ENCODE measurements around the gene TNFRSF13B. TPM values are rescaled to one million over a fixed set of nuclear protein-coding genes. Genes with fewer than 3 reads are reported as not detected.
A peak's percentile ranks its signal among the peaks of the same experiment; 100 is the strongest.

Gene TNFRSF13B
- total RNA-seq, 5 donors from 2014 or later (not counting 1 experiment from before 2014, with no cell fraction given), result 0.60 to 7.2 (median 5.0) TPM; not detected in 1

DNA sequence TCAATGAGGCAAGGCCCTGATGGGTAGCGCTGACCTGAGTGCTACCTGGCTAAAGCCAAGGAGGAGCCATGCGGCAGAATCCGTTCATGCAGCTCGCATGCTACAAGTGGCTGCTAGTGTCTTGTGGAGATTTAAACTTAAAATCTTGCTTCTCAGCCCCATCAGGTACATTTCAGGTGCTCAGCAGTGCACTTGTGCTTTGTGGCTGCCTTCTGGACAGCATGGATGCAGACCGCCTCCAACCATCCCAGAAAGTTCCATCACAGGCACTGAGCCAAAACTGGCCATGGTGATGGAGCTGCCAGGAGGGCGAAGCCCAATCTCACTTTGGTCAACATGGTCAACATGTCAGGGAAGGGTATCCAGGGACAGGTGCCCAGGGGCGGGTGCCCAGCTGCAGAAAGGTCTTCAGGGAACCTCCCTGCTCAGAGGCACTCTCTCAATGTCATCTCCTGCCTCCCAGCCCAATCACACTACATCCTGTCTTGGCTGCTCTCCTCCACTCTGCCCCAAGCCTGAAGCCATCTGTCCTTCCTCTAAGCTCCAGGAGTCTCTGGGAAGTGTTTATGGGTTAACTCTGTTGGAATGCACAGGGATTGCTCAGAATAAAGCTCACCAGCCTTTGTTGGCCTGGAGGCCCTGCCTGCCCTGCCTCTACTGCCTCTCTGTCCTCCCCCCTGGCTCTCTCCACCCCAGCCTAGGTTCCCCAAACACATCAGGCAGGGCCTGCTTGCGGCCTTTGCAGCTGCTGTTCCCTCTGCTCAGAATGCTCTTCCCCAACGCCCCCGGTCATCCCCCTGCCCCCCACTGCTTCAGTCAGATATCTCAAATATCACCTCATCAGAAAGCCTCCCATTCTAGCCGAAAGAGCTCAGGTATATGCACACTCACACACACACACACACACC is 18.3 kb upstream of the TNFRSF13B start:
- Histone ChIP-seq H3K27me3 (replicated peaks in 1 of 2; ENCODE audit: control insufficient read depth in 2 of 2, extremely low read depth in 1 of 2, insufficient read depth in 2 of 2, low read length in 1 of 2) (no peaks in the 10 kb centered on the region), H3K27ac (ENCODE audit: low read length) (peak overlapping the region; percentile 79), H3K36me3 (ENCODE audit: control insufficient read depth in 2 of 2, extremely low read depth in 1 of 2, insufficient read depth in 1 of 2, low read length in 1 of 2) (no peaks in the 10 kb centered on the region), H3K4me3 (ENCODE audit: control insufficient read depth in 1 of 2, extremely low read depth in 1 of 2, low read length in 1 of 2) (no peak overlapping the region), H3K9me3 (no peaks in the 10 kb centered on the region), H3K4me1 (ENCODE audit: control insufficient read depth in 1 of 2, extremely low read depth in 1 of 2, insufficient read depth in 2 of 2, low read length in 2 of 2) (peaks cover 34 to 55% of the 10 kb centered on the region in 2 experiments)
- CTCF ChIA-PET, result interaction anchor here in 1 of 2 donors (0.6 to 1.3 kb wide), 3 partner anchors 12 to 212 kb away, joined by 3 read pairs; no protein-coding TSS in a partner anchor
- ATAC-seq (replicated peaks in 1 of 4) (no peak), DNase-seq (no peak)
- peaks cover 29 to 43% (median 33%) of the 10 kb centered on the region in 3 donors for H3K4me1 Mint-ChIP-seq
- no peaks in the 10 kb centered on the region for H3K27me3 Mint-ChIP-seq
- H3K27ac Mint-ChIP-seq, result peak overlapping the region; percentile 97 to 99
- POLR2A ChIA-PET, result interaction anchor here in 1 of 2 donors (0.5 kb wide), 1 partner anchor 199 kb away, joined by 3 read pairs; no protein-coding TSS in a partner anchor
- H3K4me3 Mint-ChIP-seq, result peak overlapping the region in 2 of 3 donors; percentile 17 to 62
- no peaks in the 10 kb centered on the region for H3K9me3 Mint-ChIP-seq
- WGBS (ENCODE audit: insufficient coverage), result 93% methylated on average over 9 of the region's 11 CpGs
- no peaks in the 10 kb centered on the region for H3K36me3 Mint-ChIP-seq

DNA sequence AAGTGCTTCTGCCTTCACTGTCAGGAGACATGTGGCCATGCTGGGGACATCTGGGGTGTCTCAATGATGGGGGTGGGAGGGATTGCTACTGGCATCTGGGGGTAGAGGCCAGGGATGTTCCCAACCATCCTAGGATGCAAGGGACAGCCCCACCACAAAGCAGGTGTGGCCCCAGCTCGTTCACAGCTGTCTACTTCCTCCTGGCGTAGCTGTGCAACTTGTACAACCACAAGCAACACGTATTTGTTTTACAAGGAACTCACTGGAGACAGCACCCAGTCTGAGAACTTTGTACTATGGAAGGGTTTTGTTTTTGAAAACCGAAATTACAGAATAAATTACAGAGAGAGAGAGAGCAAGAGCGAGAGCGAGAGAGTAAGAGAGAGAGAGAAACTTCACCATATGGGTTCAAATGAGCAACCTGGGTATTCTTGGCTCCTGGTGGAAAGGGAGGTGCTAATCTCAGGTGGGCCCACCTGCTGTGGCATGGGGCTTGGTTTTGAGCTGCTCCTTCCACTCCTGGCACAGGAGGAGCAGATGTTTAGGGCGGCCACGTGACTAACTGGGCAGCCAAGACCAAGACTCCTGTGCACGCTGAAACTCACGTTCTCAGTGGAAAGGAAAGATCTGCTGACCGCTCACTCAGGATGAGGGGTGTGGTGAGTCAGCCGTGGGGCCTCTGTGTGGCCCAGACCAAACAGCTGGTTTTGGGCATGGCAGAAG is 17.5 kb upstream of the TNFRSF13B start:
- Histone ChIP-seq H3K4me1 (ENCODE audit: control insufficient read depth in 1 of 2, extremely low read depth in 1 of 2, insufficient read depth in 2 of 2, low read length in 2 of 2) (peaks cover 34 to 55% of the 10 kb centered on the region in 2 experiments), H3K9me3 (no peaks in the 10 kb centered on the region), H3K36me3 (ENCODE audit: control insufficient read depth in 2 of 2, extremely low read depth in 1 of 2, insufficient read depth in 1 of 2, low read length in 1 of 2) (no peaks in the 10 kb centered on the region), H3K27ac (ENCODE audit: low read length) (peak overlapping the region; percentile 79), H3K4me3 (ENCODE audit: control insufficient read depth in 1 of 2, extremely low read depth in 1 of 2, low read length in 1 of 2) (peak overlapping the region in 1 of 2 donors; percentile 18), H3K27me3 (replicated peaks in 1 of 2; ENCODE audit: control insufficient read depth in 2 of 2, extremely low read depth in 1 of 2, insufficient read depth in 2 of 2, low read length in 1 of 2) (no peaks in the 10 kb centered on the region)
- Mint-ChIP-seq H3K9me3 (no peaks in the 10 kb centered on the region), H3K27me3 (no peaks in the 10 kb centered on the region), H3K4me3 (peak overlapping the region; percentile 31 to 63 (median 62)), H3K4me1 (peaks cover 29 to 43% (median 33%) of the 10 kb centered on the region in 3 donors), H3K36me3 (no peaks in the 10 kb centered on the region), H3K27ac (peak overlapping the region; percentile 97 to 99)
- ChIA-PET CTCF (interaction anchor here (0.6 to 1.3 kb wide), 3 partner anchors 12 to 91 kb away, joined by 3 read pairs; no protein-coding TSS in a partner anchor), POLR2A (no interaction called here)
- 72% methylated on average over 7 of the region's 12 CpGs for WGBS (ENCODE audit: insufficient coverage)
- ATAC-seq (replicated peaks in 1 of 4) (peak; percentile 50 to 61 (median 54)), DNase-seq (peak in 5 of 35 experiments; percentile 20 to 55 (median 43))

DNA sequence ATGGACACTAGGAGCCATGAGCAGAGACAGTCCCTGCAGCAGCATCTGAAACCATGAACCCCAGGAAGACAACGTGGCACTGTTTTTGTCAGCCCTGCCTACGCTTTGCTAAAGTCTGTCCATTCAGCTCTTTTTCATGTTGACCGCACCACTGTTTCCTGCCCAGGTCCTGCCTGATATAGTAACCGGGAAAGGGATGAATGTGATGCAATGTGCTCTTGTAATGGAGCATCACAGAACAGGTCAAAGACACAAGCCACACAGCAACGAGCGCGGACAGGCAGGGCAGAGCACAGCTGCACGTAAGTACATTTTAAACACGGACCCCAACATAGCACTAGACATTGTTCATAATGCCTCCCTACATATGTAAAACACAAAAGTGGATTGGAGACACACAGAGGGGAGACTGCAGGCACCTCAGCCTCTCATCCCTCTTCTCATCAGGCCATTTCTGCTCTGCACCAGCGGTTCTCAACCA is 16.9 kb upstream of the TNFRSF13B start:
- peak overlapping the region; percentile 31 to 63 (median 62) for H3K4me3 Mint-ChIP-seq
- no peaks in the 10 kb centered on the region for H3K9me3 ChIP-seq
- no peaks in the 10 kb centered on the region for H3K27me3 ChIP-seq (replicated peaks in 1 of 2; ENCODE audit: control insufficient read depth in 2 of 2, extremely low read depth in 1 of 2, insufficient read depth in 2 of 2, low read length in 1 of 2)
- no peaks in the 10 kb centered on the region for H3K9me3 Mint-ChIP-seq
- peak overlapping the region; percentile 79 for H3K27ac ChIP-seq (ENCODE audit: low read length)
- H3K4me3 ChIP-seq (ENCODE audit: control insufficient read depth in 1 of 2, extremely low read depth in 1 of 2, low read length in 1 of 2), result peak overlapping the region in 1 of 2 donors; percentile 4
- peaks cover 34 to 55% of the 10 kb centered on the region in 2 experiments for H3K4me1 ChIP-seq (ENCODE audit: control insufficient read depth in 1 of 2, extremely low read depth in 1 of 2, insufficient read depth in 2 of 2, low read length in 2 of 2)
- H3K27ac Mint-ChIP-seq, result peak overlapping the region; percentile 97 to 99
- ATAC-seq (replicated peaks in 1 of 4) (peak in 3 of 4 experiments; percentile 7 to 40 (median 32)), DNase-seq (peak in 1 of 35 experiments; percentile 29)
- H3K36me3 ChIP-seq (ENCODE audit: control insufficient read depth in 2 of 2, extremely low read depth in 1 of 2, insufficient read depth in 1 of 2, low read length in 1 of 2), result no peaks in the 10 kb centered on the region
- H3K36me3 Mint-ChIP-seq, result no peaks in the 10 kb centered on the region
- H3K27me3 Mint-ChIP-seq, result no peaks in the 10 kb centered on the region
- POLR2A ChIA-PET, result no interaction called here
- WGBS (ENCODE audit: insufficient coverage), result 28% methylated on average over 3 of the region's 10 CpGs
- H3K4me1 Mint-ChIP-seq, result peaks cover 29 to 43% (median 33%) of the 10 kb centered on the region in 3 donors
- CTCF ChIA-PET, result interaction anchor here (1.0 to 1.3 kb wide), 2 partner anchors 11 to 13 kb away, joined by 3 read pairs; no protein-coding TSS in a partner anchor

DNA sequence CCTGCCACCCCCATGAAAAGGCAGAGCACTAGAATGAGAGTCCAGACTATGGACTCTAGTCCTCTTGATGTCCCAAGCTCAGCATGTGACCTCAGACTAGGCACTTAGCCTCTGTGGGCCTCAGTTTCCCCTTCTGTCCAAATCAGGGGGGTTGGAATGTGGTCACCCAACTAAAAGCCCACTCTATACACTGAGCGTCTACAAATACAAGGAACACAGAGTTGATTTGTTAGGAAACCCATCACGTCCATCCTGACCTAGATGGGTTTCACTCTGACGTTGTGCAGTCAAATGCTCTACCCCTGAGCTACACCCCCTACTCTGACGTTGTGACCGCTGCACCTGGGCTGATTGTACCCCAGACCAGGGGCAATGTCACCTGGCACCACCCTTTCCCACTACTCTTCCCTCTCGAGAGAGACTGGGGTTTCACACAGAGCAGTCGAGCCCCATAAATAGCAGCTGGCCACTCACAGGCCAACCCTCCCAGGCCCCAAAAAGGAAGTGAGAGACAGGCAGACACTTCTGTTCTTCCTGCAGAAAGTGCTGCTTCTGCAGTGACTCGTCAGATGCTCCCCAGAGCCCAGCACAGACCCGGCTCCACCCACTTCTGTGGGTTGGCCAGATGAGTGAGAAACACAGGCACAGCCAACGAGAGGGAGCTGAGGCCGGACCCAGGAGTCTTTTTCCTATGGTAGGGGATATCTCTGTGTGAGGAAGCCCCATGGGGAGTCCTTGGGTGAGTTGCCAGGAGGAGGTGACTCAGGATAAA is 16.1 kb upstream of the TNFRSF13B start:
- Histone ChIP-seq H3K36me3 (ENCODE audit: control insufficient read depth in 2 of 2, extremely low read depth in 1 of 2, insufficient read depth in 1 of 2, low read length in 1 of 2) (no peaks in the 10 kb centered on the region), H3K27ac (ENCODE audit: low read length) (peak overlapping the region; percentile 79), H3K27me3 (replicated peaks in 1 of 2; ENCODE audit: control insufficient read depth in 2 of 2, extremely low read depth in 1 of 2, insufficient read depth in 2 of 2, low read length in 1 of 2) (no peaks in the 10 kb centered on the region), H3K9me3 (no peaks in the 10 kb centered on the region), H3K4me3 (ENCODE audit: control insufficient read depth in 1 of 2, extremely low read depth in 1 of 2, low read length in 1 of 2) (peak overlapping the region; percentile 4 to 23), H3K4me1 (ENCODE audit: control insufficient read depth in 1 of 2, extremely low read depth in 1 of 2, insufficient read depth in 2 of 2, low read length in 2 of 2) (peaks cover 34 to 55% of the 10 kb centered on the region in 2 experiments)
- Mint-ChIP-seq H3K36me3 (no peaks in the 10 kb centered on the region), H3K27ac (peak overlapping the region; percentile 97 to 99), H3K27me3 (no peaks in the 10 kb centered on the region), H3K4me1 (peaks cover 29 to 43% (median 33%) of the 10 kb centered on the region in 3 donors), H3K9me3 (no peaks in the 10 kb centered on the region), H3K4me3 (peak overlapping the region; percentile 43 to 63 (median 62))
- DNase-seq (peak in 29 of 35 experiments; percentile 12 to 66 (median 35)), ATAC-seq (replicated peaks in 1 of 4) (peak; percentile 63 to 82 (median 66))
- CTCF ChIA-PET, result interaction anchor here (1.0 to 1.2 kb wide), 2 partner anchors 10 to 12 kb away, joined by 3 read pairs; no protein-coding TSS in a partner anchor
- WGBS (ENCODE audit: insufficient coverage), result 14% methylated on average over 10 of the region's 11 CpGs
- POLR2A ChIA-PET, result no interaction called here

DNA sequence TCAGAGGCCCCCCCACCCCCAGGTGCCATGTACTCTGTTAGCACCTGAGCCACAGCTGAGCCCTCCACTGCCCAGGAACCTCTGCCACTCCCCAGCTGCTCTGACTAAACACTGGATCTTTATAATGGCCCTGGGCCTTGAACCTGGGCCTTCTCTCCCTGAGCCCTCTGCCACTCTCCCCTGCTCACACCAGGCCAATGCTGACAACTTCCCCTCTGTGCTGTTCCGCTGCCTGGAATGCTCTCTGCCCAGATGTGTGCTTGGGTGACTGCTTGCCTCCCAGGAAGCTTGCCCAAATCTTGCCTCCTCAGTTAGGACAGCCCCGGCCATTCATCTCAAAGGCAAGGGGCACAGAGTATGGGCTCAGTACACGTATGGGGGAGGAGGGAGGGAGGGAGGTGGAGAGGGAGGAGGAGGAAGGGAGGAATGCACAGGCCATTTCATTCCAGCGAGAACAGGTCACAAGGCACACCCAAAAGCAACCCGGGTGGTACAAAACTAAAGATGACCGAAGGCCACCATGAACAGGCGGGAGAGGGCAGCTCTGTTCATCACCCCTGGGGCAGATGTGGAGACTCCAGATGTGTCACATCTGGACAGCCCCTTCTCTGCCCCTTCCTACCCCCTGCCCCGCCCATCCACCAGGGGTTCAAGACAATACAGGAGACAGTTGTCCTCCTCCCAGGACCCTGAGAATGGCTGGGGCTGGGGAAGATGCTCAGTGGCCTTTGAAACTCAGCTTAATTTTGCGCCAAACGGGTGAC is 15.3 kb upstream of the TNFRSF13B start:
- Histone ChIP-seq H3K27me3 (replicated peaks in 1 of 2; ENCODE audit: control insufficient read depth in 2 of 2, extremely low read depth in 1 of 2, insufficient read depth in 2 of 2, low read length in 1 of 2) (no peaks in the 10 kb centered on the region), H3K4me3 (ENCODE audit: control insufficient read depth in 1 of 2, extremely low read depth in 1 of 2, low read length in 1 of 2) (no peak overlapping the region), H3K36me3 (ENCODE audit: control insufficient read depth in 2 of 2, extremely low read depth in 1 of 2, insufficient read depth in 1 of 2, low read length in 1 of 2) (no peaks in the 10 kb centered on the region), H3K9me3 (no peaks in the 10 kb centered on the region), H3K27ac (ENCODE audit: low read length) (peak overlapping the region; percentile 79), H3K4me1 (ENCODE audit: control insufficient read depth in 1 of 2, extremely low read depth in 1 of 2, insufficient read depth in 2 of 2, low read length in 2 of 2) (peaks cover 34 to 55% of the 10 kb centered on the region in 2 experiments)
- ChIA-PET POLR2A (no interaction called here), CTCF (interaction anchor here in 1 of 2 donors (1.2 kb wide), 1 partner anchor 10 kb away, joined by 3 read pairs; no protein-coding TSS in a partner anchor)
- no peaks in the 10 kb centered on the region for H3K36me3 Mint-ChIP-seq
- ATAC-seq (replicated peaks in 1 of 4) (no peak), DNase-seq (no peak)
- WGBS (ENCODE audit: insufficient coverage), result 94% methylated on average over 8 of the region's 10 CpGs
- no peaks in the 10 kb centered on the region for H3K9me3 Mint-ChIP-seq
- no peak overlapping the region for H3K4me3 Mint-ChIP-seq
- H3K4me1 Mint-ChIP-seq, result peaks cover 29 to 42% (median 33%) of the 10 kb centered on the region in 3 donors
- no peaks in the 10 kb centered on the region for H3K27me3 Mint-ChIP-seq
- H3K27ac Mint-ChIP-seq, result peak overlapping the region in 1 of 2 donors; percentile 97
